ENCODE measurements around the gene TRIM47.

The TRIM47 gene

DNA sequence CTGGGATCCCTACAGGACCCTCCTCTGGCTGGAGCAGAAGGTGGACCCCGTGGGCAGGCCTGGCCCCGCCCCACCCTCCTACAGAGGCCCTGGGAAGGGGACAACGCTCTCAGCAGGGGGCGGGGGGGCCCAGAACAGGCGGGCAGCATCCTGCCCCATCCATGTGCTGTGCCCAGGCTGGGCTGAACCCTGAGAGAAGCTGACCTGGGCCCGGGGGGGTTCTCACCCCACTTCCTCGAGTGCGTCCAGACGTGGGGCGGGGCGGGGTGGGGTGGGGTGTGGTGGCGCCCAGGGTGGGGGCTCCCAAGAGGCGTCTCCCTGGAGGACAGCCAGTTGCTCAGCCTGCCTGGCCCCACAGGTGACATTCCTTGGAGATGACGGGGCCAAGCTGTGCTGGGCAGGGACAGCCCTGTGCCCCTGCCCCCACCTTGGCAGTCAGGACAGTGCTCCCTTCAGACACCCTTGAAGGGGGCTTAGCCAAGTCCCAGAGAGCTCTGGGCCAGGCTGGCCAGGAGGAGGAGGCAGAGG is 33.8 kb downstream of the TRIM47 start:
- Mint-ChIP-seq H3K36me3 (ENCODE audit: low read depth) (peaks cover 35% of the 10 kb centered on the region), H3K9me3 (no peaks in the 10 kb centered on the region), H3K4me3 (peak overlapping the region; percentile 94), H3K27me3 (ENCODE audit: low read depth) (no peaks in the 10 kb centered on the region), H3K4me1 (ENCODE audit: low read depth) (peaks cover 19% of the 10 kb centered on the region), H3K27ac (peak overlapping the region; percentile 97)

DNA sequence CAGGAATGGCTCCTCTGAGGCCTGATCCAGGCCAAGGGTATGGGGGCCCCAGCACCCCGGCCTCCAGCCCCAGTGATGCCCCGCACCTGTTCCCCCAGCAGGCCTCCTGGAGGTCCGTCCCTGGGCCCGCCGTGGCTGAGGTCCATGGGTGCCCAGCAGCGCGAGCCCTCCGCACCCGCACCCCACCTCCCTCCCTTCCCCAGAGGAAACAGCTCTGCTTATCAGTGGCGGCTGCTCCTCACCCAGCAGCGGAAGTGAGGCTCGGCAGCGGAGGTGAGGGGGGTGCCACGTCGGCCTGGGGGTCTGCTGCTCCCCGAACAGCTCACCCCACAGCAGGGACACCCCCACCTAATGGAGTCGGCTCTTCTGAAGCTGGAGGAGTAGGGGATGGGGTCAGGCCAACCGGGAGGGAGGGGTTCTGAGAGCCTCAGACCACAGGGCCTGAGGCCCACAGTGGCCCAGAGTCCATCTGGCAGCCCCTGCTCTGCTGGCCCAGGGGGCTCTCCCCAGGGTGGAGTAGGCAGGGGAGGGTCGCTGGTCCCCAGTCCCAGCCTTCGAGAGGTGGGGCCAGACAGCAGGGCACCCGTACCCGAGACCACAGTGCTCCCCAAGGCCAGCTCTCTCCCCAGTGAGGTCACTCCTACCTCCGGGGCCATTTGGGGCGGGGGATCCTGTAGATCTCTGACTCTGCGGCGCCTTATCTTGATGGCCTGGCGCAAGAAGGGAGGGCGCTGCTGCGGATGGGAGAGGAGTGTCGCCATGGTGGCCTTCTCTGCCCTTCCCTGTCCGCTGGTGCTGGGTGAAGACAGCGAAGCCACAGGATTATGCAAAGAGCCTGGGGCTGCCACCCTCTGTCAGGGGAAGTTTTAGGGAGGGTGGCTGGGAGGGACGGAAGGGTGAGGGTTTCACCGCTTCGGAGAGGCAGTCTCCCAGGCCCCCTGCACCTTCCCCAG is 34.5 kb downstream of the TRIM47 start, which contains the start of gene UNC13D:
Gene UNC13D, minus strand, starts transcription at position 828 of the 953 bp plus-strand sequence. Its CDS starts 67 bp downstream, at position 761.
- Mint-ChIP-seq H3K9me3 (no peaks in the 10 kb centered on the region), H3K27ac (peak within 1 kb of the TSS; percentile 97), H3K36me3 (ENCODE audit: low read depth) (peaks cover 35% of the 10 kb centered on the region), H3K4me3 (peak within 1 kb of the TSS; percentile 94), H3K27me3 (ENCODE audit: low read depth) (no peaks in the 10 kb centered on the region), H3K4me1 (ENCODE audit: low read depth) (peaks cover 17% of the 10 kb centered on the region)

DNA sequence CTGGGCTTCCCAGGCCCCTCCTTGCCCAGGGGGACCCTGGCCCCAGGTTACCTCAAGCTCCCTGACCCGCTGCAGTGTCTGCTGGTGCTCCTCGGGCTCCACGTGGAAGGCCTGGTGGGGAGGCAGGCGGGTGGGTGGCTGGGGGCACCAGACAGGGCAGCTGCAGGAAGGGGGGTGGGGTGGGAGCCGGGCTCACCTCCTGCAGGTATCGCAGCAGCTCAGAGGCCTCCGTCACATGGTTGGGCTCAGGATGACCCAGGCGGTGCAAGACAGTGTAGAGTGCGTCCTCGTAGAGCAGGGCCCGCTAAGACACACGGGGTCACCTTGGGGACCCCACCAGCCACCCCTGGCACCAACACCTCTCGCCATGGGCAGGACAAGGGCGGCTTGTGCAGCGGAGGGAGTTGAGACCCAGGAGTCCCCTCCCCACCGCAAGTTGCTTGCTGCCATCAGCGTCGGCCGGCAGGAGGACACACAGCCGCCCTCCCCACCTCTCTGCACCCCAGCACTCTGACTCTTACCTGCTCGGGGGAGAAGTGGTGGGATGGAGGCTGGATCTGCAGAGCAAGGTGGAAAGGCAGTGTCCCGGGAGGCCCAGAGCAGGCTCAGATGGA is 35.3 kb downstream of the TRIM47 start:
- Mint-ChIP-seq H3K27me3 (ENCODE audit: low read depth) (no peaks in the 10 kb centered on the region), H3K4me3 (peak overlapping the region; percentile 94), H3K27ac (peak overlapping the region; percentile 94), H3K36me3 (ENCODE audit: low read depth) (peaks cover 34% of the 10 kb centered on the region), H3K4me1 (ENCODE audit: low read depth) (peaks cover 11% of the 10 kb centered on the region), H3K9me3 (no peaks in the 10 kb centered on the region)

DNA sequence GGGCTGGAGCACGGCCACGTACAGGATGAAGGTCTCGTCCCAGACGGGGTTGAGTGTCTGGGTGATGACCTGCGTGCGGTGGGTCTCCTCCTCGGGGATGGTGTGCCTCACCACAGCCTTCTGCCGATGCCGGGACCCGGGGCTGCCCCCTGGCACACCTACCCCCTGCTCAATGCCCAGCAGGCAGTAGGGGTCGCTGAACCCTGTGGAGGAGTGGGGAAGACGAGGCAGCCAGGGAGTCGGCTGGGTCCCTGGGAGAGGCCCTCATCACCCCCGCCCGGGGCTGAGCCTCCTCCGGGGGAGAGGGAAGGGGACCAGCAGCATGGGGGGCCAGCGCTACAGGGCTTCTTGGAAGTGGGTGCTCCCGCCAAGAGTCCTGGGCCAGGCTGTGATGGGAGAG is 36.0 kb downstream of the TRIM47 start:
- H3K9me3 Mint-ChIP-seq: no peaks in the 10 kb centered on the region
- no peaks in the 10 kb centered on the region for H3K27me3 Mint-ChIP-seq (ENCODE audit: low read depth)
- H3K36me3 Mint-ChIP-seq (ENCODE audit: low read depth): peaks cover 33% of the 10 kb centered on the region
- H3K27ac Mint-ChIP-seq: no peak overlapping the region
- peak overlapping the region; percentile 94 for H3K4me3 Mint-ChIP-seq
- peaks cover 8% of the 10 kb centered on the region for H3K4me1 Mint-ChIP-seq (ENCODE audit: low read depth)

DNA sequence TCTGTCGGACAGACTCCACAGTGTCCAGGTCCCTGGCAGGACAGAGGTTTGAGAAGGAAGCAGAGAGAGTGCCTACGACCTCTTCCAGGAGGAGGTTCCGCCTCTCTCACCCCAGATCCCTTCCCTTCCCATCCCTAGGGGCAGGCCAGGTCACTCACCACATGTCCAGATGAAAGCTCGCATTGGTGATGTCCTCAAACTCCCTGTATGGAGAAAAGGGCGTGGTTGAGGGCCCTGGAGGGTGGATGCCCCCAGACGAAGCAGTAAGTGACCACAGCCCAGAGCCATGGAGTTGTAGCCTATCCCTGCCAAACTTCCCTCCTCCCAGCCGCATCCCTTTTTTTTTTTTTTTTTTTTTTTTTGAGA is 37.6 kb downstream of the TRIM47 start:
- Mint-ChIP-seq H3K27me3 (ENCODE audit: low read depth) (no peaks in the 10 kb centered on the region), H3K36me3 (ENCODE audit: low read depth) (peaks cover 26% of the 10 kb centered on the region), H3K27ac (no peak overlapping the region), H3K4me1 (ENCODE audit: low read depth) (peaks cover 8% of the 10 kb centered on the region), H3K4me3 (no peak overlapping the region), H3K9me3 (no peaks in the 10 kb centered on the region)

DNA sequence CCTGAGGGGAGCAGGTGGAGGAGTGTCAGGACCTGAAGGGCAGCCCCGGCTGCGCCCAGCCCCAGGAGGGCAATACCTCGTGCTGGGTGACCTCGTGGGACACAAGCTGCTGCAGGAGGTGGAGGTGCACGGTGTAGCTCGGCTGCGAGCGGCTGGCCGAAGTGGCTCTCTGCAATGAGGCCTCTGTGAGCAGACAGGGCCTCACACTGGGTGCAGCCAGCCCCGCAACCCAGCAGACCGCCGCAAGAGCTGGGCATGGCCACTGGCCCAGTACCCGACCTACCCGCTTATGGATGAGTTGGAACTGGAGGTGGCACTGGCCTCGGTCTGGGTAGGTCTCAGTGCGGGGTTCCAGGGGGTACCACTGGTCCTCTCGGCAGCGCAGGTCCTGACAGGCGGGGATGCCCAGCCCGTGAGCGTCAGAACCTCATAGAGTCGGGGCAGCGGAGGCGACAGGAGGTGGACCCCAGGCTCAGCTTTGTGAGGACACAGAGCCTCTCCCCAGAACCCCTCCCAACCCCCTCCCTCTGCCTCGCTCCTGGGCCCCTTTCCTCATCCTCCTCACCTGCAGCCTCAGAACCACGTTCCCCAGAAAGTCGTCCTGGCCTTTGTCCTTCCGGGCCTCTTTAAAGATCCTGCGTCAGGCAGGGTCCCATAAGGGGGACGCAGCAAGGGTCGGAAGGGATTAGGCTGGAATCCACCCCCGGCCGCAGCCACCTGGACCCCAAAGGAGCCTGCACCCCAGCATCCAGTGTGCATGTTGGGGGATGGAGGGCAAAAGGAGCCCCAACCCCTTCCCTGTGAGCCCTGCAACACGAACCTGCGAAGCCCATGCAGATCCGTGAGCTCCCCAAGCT is 38.2 kb downstream of the TRIM47 start:
- no peak overlapping the region for H3K4me3 Mint-ChIP-seq
- H3K4me1 Mint-ChIP-seq (ENCODE audit: low read depth): peaks cover 4% of the 10 kb centered on the region
- no peak overlapping the region for H3K27ac Mint-ChIP-seq
- peaks cover 21% of the 10 kb centered on the region for H3K36me3 Mint-ChIP-seq (ENCODE audit: low read depth)
- no peaks in the 10 kb centered on the region for H3K27me3 Mint-ChIP-seq (ENCODE audit: low read depth)
- no peaks in the 10 kb centered on the region for H3K9me3 Mint-ChIP-seq

DNA sequence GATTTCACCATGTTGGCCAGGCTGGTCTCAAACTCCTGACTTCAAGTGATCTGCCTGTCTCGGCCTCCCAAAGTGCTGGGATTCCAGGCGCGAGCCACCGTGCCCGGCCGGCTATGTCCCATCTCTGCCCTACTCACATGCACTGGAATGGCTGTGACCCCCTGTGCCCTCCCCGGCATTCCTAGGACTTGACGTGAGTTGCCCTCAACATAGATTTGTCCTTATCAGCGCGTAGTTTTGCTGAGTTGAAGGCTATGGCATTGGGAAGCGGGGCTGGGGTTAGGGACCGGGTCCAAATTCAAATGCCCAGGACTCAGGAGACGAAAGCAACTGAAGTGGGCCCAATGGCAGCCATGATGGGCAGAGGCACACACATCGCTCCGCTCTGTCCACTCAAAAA is 40.0 kb downstream of the TRIM47 start:
- Mint-ChIP-seq H3K27ac (no peak overlapping the region), H3K9me3 (no peaks in the 10 kb centered on the region), H3K36me3 (ENCODE audit: low read depth) (peaks cover 31% of the 10 kb centered on the region), H3K4me1 (ENCODE audit: low read depth) (peaks cover 14% of the 10 kb centered on the region), H3K27me3 (ENCODE audit: low read depth) (no peaks in the 10 kb centered on the region), H3K4me3 (no peak overlapping the region)

DNA sequence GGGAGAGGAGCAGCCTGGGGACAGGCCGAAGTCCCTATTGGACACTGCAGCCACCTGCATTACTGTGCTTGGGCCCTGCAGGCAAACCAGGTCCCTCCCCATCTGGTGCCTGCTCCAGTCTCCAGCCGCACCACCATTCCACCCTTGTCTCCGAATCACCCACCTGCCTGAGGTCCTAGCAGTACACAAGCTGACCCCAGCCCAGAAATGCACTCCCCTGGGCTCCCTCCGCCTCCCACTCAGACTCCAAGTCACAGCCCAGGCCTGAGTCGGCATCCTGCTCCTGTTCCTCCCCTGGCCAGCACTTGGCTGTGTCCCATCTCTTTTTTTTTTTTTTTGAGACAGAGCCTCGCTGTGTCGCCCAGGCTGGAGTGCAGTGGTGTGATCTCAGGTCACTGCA is 40.5 kb downstream of the TRIM47 start:
- no peaks in the 10 kb centered on the region for H3K27me3 Mint-ChIP-seq (ENCODE audit: low read depth)
- no peaks in the 10 kb centered on the region for H3K9me3 Mint-ChIP-seq
- no peak overlapping the region for H3K4me3 Mint-ChIP-seq
- H3K4me1 Mint-ChIP-seq (ENCODE audit: low read depth): peaks cover 20% of the 10 kb centered on the region
- no peak overlapping the region for H3K27ac Mint-ChIP-seq
- H3K36me3 Mint-ChIP-seq (ENCODE audit: low read depth): peaks cover 31% of the 10 kb centered on the region

DNA sequence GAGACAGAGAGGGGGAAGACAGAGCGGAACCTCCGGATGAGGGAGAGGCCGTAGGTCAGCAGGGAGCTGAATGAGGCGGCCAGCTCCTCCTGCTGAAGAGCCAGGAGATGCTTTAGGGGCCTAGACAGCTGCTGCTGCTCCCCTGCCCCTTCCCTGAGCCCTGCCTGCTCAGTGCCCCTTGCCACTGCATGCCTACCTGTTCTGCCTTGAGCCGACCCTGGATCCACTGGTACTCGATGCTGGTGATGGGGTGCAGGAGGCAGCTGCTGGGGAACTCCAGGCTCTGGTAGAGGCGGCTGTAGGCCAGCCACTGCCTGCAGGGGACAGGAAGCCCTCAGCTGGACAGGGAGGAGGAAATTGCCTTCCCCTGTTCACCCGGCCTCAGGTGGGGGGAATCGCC is 41.8 kb downstream of the TRIM47 start:
- no peaks in the 10 kb centered on the region for H3K27me3 Mint-ChIP-seq (ENCODE audit: low read depth)
- H3K4me1 Mint-ChIP-seq (ENCODE audit: low read depth): peaks cover 25% of the 10 kb centered on the region
- no peaks in the 10 kb centered on the region for H3K9me3 Mint-ChIP-seq
- no peak overlapping the region for H3K27ac Mint-ChIP-seq
- peaks cover 33% of the 10 kb centered on the region for H3K36me3 Mint-ChIP-seq (ENCODE audit: low read depth)
- no peak overlapping the region for H3K4me3 Mint-ChIP-seq

DNA sequence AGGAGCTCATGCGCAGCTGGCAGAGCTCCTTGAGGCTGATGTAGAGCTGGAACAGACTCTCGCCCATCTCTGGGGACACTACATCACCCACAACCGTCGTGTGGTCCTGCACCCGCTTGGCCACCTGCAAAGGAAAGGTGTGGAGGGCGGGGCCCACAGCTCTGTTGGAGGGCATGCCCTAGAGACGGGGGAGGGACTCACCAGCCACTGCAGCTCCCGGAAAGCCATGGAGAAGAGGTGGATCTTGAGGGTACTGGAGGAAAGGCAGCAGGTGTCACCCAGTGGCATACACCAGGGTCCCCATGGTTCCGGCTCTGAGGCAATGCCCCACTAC is 42.8 kb downstream of the TRIM47 start:
- Mint-ChIP-seq H3K4me1 (ENCODE audit: low read depth) (peaks cover 25% of the 10 kb centered on the region), H3K27ac (no peak overlapping the region)

DNA sequence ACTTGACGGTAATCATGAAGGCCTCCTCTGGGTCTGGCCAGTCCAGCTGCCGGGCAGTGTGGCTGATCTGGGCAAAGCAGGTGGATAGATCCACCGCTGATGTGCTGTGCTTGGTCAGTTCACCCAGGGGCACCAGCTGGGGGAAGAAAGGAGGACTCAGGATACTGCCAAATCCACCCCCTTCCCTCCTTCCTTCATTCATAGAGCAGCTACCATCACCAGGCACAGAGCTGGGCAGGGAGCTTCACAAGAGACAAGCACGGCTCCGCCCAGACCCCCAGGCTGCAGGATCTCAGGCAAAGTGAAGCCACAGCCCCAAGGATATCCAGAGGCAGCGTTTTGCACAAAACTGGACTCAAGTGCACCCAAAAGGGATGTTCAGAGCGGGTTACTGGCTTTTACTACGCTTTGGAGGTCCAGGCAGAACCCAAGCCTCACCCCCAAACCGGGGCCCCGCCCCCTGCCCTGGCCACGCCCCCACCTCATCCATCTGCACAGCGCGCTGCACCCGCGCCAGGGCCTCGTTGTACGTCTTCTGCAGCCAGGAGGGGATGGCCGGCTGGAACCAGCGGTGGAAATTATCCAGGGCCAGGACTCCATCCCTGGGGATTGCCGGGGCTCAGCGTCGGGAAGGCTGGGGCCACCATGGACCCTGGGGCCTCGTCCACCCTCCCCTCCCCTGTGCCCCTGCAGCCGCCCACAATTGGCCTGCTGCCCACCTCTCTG is 43.3 kb downstream of the TRIM47 start:
- Mint-ChIP-seq H3K4me3 (no peak overlapping the region), H3K27me3 (ENCODE audit: low read depth) (no peaks in the 10 kb centered on the region), H3K36me3 (ENCODE audit: low read depth) (peaks cover 31% of the 10 kb centered on the region), H3K4me1 (ENCODE audit: low read depth) (peaks cover 25% of the 10 kb centered on the region), H3K27ac (no peak overlapping the region), H3K9me3 (no peaks in the 10 kb centered on the region)

More for the DNA sequence above, 42.8 kb downstream of the TRIM47 start:
- Mint-ChIP-seq H3K36me3 (ENCODE audit: low read depth) (peaks cover 30% of the 10 kb centered on the region), H3K27me3 (ENCODE audit: low read depth) (no peaks in the 10 kb centered on the region), H3K9me3 (no peaks in the 10 kb centered on the region), H3K4me3 (no peak overlapping the region)

DNA sequence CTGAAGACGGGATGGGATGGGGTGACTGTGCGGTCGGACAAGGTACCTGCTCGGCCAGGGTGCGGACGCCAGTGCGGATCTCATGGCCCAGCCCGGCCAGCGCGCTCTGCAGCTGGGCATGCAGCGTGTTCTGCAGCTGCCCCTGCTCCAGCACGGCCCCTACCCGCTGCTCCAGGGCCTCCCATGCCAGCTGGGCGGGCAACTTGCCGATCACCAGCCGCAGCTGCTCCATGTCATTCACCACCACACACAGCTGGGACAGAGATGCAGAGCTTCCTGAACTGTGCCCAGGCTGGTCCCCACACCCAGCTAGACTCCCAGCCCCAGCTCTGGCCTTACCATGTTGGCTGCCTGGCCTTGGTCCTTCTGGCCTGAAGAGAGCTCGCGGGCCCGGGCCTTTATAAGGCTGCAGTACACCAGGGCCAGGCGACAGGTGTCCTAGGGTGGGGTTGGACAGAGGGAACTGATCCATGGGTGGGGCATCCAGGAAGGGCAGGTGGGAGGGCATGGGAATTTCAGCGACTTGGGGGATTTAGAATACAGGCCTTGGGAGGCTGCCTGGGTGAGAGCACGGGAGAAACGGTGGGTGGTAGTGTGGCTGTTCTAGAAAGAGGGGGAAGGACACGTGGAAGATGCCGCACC is 44.0 kb downstream of the TRIM47 start:
- peaks cover 25% of the 10 kb centered on the region for H3K4me1 Mint-ChIP-seq (ENCODE audit: low read depth)
- H3K27me3 Mint-ChIP-seq (ENCODE audit: low read depth): no peaks in the 10 kb centered on the region

DNA sequence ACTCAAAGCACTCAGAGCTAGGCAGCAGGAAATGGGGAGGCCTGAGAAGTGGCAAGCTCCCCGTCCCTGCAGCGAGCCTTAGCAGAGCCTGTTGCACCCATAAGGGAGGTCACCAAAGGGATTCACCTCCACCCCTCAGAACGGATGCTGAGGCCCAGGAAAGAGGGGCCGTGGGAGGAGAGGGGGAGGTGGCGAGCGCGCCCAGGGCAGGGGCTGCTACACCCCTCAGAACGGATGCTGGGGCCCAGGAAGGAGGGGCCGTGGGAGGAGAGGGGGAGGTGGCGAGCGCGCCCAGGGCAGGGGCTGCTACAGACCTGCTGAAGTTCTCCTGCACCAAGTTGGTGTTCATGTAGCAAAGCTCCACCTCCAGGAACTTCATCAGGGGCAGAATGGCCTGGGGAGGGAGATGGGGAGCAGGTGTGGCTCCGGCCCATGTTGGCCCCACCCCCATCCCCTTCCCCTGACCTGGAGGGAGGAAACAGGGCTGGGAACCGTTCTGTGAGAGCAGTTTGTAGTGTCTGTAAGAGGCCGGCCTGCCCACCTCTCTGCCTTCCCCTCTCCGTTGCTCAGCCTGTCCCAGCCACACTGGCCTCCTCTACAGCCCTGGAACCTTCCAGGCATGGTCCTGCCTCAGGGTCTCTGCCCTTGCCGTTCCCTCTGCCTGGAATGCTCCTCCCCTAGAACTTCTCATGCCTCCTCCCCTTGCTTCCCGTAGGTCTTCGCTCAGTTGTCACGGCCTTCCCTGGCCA is 45.6 kb downstream of the TRIM47 start:
- Mint-ChIP-seq H3K4me3 (peak overlapping the region; percentile 69), H3K27me3 (ENCODE audit: low read depth) (no peaks in the 10 kb centered on the region), H3K36me3 (ENCODE audit: low read depth) (peaks cover 30% of the 10 kb centered on the region), H3K27ac (peak overlapping the region; percentile 85), H3K9me3 (no peaks in the 10 kb centered on the region), H3K4me1 (ENCODE audit: low read depth) (peaks cover 30% of the 10 kb centered on the region)

More for the DNA sequence above, 44.0 kb downstream of the TRIM47 start:
- no peak overlapping the region for H3K4me3 Mint-ChIP-seq
- H3K27ac Mint-ChIP-seq: no peak overlapping the region
- H3K9me3 Mint-ChIP-seq: no peaks in the 10 kb centered on the region
- peaks cover 32% of the 10 kb centered on the region for H3K36me3 Mint-ChIP-seq (ENCODE audit: low read depth)
